ENCODE measurements around the gene NSMF. TPM values are rescaled to one million over a fixed set of nuclear protein-coding genes. Genes with fewer than 3 reads are reported as not detected.

NSMF gene
- total RNA-seq, 2 donors from 2014 or later, result 16.2 to 26.2 TPM

DNA sequence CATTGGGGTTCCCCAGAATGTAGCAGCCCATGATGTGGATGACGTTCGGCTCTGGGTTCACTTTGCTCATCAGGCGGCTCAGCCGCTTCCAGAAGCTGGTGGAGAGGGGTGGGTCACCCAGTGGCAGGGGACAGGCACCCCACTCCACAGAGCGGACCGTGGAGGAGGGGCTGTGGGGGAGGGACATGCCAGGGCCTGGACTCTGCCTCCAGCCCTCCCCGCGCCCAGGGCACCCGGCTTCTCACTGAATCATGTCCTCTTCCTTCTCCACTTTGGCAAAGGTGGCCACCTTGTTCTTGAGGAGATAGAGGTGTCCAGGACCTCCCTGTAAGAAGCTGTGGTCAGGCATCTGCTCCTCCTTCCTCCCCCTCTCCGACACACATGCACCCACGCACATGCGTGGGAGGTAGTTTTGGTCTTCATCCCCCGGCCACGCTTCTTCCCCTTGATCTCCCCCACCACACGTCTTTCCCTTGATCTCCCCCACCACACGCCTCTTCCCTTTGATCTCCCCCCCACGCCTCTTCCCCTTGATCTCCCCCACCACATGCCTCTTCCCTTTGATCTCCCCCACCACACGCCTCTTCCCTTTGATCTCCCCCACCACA, 9.1 kb downstream of the NSMF start:
- Histone ChIP-seq H3K27me3 (no peaks in the 10 kb centered on the region), H3K36me3 (peaks cover 10% of the 10 kb centered on the region), H3K9me3 (no peaks in the 10 kb centered on the region), H3K27ac (no peak overlapping the region), H3K4me3 (no peak overlapping the region), H3K4me1 (peaks cover 0 to 23% of the 10 kb centered on the region in 2 donors)
- DNase-seq (ENCODE audit: low spot score), result no peak
- no peak for TF ChIP-seq CTCF (IDR thresholded peaks at IDR 0.05)

DNA sequence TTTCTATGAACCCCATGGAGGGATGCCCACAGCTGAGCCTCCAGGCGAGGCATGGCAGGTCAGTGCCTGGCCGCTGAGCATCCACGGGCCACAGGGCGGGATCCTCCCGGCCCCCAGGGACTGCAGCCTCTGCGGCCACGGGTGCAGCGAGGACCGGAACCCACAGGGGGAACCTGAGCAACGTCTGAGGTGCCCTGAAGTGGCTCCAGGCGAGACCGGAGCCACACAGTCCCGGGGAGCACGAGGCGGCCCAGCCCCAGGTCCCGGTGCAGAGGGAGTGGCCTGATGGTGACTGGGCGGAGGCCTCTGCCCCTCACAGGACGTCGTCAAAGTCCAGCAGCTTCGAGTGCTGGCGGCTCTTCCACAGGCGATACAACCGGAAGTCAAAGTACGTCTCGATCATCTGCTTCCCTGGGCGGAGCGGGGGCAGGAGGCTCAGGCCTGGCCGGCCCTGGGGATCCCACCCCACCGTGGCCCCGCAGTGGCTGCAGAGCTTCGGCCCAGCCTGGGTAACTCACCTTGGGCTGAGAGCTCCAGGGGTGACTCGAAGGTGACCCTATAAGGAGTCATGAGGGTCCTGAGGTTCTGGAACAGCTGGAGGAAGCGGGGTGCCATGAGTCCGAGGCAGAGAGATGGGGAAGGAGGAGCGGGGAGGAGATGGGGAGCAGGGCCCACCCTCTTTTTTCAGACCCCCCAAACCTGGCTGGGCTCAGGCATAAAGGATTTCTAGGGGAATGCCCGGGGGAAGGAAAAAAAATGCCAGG, 9.9 kb downstream of the NSMF start:
- H3K27ac ChIP-seq, result no peak overlapping the region
- no peaks in the 10 kb centered on the region for H3K9me3 ChIP-seq
- H3K36me3 ChIP-seq, result peaks cover 10% of the 10 kb centered on the region
- H3K4me1 ChIP-seq, result peaks cover 0 to 18% of the 10 kb centered on the region in 2 donors
- DNase-seq (ENCODE audit: low spot score), result no peak
- H3K4me3 ChIP-seq, result no peak overlapping the region
- no peaks in the 10 kb centered on the region for H3K27me3 ChIP-seq
- TF ChIP-seq CTCF (IDR thresholded peaks at IDR 0.05), result no peak

- Histone ChIP-seq H3K4me1 (peaks cover 0 to 13% of the 10 kb centered on the region in 2 donors), H3K4me3 (no peak overlapping the region), H3K27me3 (no peaks in the 10 kb centered on the region), H3K27ac (no peak overlapping the region), H3K36me3 (peaks cover 10% of the 10 kb centered on the region), H3K9me3 (no peaks in the 10 kb centered on the region)
- TF ChIP-seq CTCF (IDR thresholded peaks at IDR 0.05), result no peak
- no peak for DNase-seq (ENCODE audit: low spot score)
Measured at GRCh38 chr9:137448602-137448962, 10.6 kb downstream of the NSMF start.

- no peaks in the 10 kb centered on the region for H3K9me3 ChIP-seq
- H3K27ac ChIP-seq, result no peak overlapping the region
- no peak for DNase-seq (ENCODE audit: low spot score)
- TF ChIP-seq CTCF (IDR thresholded peaks at IDR 0.05), result no peak
- H3K36me3 ChIP-seq, result peaks cover 10% of the 10 kb centered on the region
- H3K4me1 ChIP-seq, result peaks cover 0 to 9% of the 10 kb centered on the region in 2 donors
- H3K27me3 ChIP-seq, result no peaks in the 10 kb centered on the region
- H3K4me3 ChIP-seq, result no peak overlapping the region
Measured at GRCh38 chr9:137447722-137448601, 11.2 kb downstream of the NSMF start.

DNA sequence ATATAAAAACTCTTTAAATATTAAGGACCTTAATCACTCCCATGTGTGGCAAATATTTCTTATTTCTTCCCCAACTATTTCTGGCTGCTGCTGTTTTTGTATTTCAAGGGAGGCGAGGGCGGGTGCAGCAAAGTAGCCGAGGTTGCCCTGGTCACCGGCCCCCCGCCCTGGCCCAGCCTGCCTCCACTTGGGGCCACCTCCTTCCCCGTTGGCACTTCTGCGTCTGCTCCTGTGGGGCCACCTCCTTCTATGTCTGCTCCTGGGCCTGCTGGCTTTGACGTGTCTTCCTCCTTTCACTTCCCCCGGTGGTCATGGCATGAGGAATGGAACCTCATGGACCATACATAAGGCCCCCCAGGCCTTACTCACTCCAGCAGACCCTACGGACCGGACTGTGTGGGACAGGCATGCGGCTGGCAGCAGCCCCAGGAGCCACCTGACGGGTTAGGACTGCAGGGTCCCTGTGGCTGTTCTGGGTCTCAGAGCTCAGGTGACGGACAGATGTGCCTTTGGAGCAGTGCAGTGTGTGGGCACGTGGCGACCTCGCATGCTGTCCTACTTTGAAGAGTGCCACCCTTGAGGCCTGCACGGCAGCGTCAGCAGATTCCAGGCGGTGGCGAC, 12.2 kb downstream of the NSMF start:
- TF ChIP-seq CTCF (IDR thresholded peaks at IDR 0.05), result no peak
- Histone ChIP-seq H3K4me3 (no peak overlapping the region), H3K27me3 (no peaks in the 10 kb centered on the region), H3K36me3 (peaks cover 5% of the 10 kb centered on the region), H3K27ac (no peak overlapping the region), H3K9me3 (peaks cover 0 to 3% of the 10 kb centered on the region in 2 donors), H3K4me1 (peaks cover 0 to 9% of the 10 kb centered on the region in 2 donors)
- no peak for DNase-seq (ENCODE audit: low spot score)
